Fibroblast of skin of left biceps (primary cell): ENCODE measurements around the gene RPL6.
"Not testable (repeated sequence)": the region's sequence is repeated elsewhere in the genome, so short reads cannot be mapped to it uniquely, and the experiment has no call there.

Experiments used
- DNase-seq, 2 experiments: peaks; one replicate each; pipeline ENCODE4 v3.0.0-alpha.2; 2013; ENCODE audit warnings: low read depth in 2 of 2

The RPL6 gene

GRCh38 chr12:112409064-112409905, at the start of gene RPL6:
TSS of gene RPL6 (minus strand) at chr12:112409605. CDS start at chr12:112408656, 949 bp downstream.
- DNase-seq: peak; percentile 83 to 85

GRCh38 chr12:112458751-112459150, 49.3 kb upstream of the RPL6 start:
- DNase-seq: no peak

- DNase-seq: no peak
Measured at GRCh38 chr12:112458330-112458729, 48.9 kb upstream of the RPL6 start.

- not testable (repeated sequence) for DNase-seq
Measured at GRCh38 chr12:112457142-112457541, 47.7 kb upstream of the RPL6 start.

GRCh38 chr12:112456029-112456428, 46.6 kb upstream of the RPL6 start:
- DNase-seq: no peak

- DNase-seq: no peak
Measured at GRCh38 chr12:112450725-112451124, 41.3 kb upstream of the RPL6 start.

- DNase-seq: not testable (repeated sequence)
Measured at GRCh38 chr12:112448165-112448564, 38.8 kb upstream of the RPL6 start.

GRCh38 chr12:112447106-112447505, 37.7 kb upstream of the RPL6 start:
- no peak for DNase-seq

GRCh38 chr12:112446008-112446725, 36.8 kb upstream of the RPL6 start:
- no peak for DNase-seq

GRCh38 chr12:112443916-112444315, 34.5 kb upstream of the RPL6 start:
- no peak for DNase-seq

GRCh38 chr12:112440653-112441052, 31.2 kb upstream of the RPL6 start:
- not testable (repeated sequence) for DNase-seq

- no peak for DNase-seq
Measured at GRCh38 chr12:112439769-112440168, 30.4 kb upstream of the RPL6 start.

- not testable (repeated sequence) for DNase-seq
Measured at GRCh38 chr12:112438645-112439044, 29.2 kb upstream of the RPL6 start.

- no peak for DNase-seq
Measured at GRCh38 chr12:112433551-112433950, 24.1 kb upstream of the RPL6 start.

GRCh38 chr12:112431965-112432364, 22.6 kb upstream of the RPL6 start:
- no peak for DNase-seq

- no peak for DNase-seq
Measured at GRCh38 chr12:112430929-112431328, 21.5 kb upstream of the RPL6 start.

GRCh38 chr12:112427760-112428159, 18.4 kb upstream of the RPL6 start:
- DNase-seq: no peak

GRCh38 chr12:112425582-112426382, 16.4 kb upstream of the RPL6 start:
- DNase-seq: no peak

GRCh38 chr12:112424126-112424525, 14.7 kb upstream of the RPL6 start:
- no peak for DNase-seq

GRCh38 chr12:112422531-112422930, 13.1 kb upstream of the RPL6 start:
- DNase-seq: no peak

GRCh38 chr12:112421363-112421762, 12.0 kb upstream of the RPL6 start:
- no peak for DNase-seq

GRCh38 chr12:112420740-112421139, 11.3 kb upstream of the RPL6 start:
- DNase-seq: no peak
